Measurements from ENCODE around the gene TMOD4. TPM values are rescaled to one million over a fixed set of nuclear protein-coding genes. Genes with fewer than 3 reads are reported as not detected.

Gene TMOD4
- total RNA-seq, 1 experiment from 2014 or later, result 0.79 TPM

GRCh38 chr1:151213560-151213959 lies 37.8 kb upstream of the TMOD4 start:
- Mint-ChIP-seq H3K36me3 (peaks cover 15% of the 10 kb centered on the region), H3K4me3 (no peak overlapping the region), H3K27me3 (ENCODE audit: low read depth) (no peaks in the 10 kb centered on the region), H3K4me1 (no peaks in the 10 kb centered on the region), H3K9me3 (no peaks in the 10 kb centered on the region), H3K27ac (peak overlapping the region; percentile 23)
- DNase-seq (ENCODE audit: low spot score) (no peak), ATAC-seq (no peak)
- CTCF ChIA-PET, result no interaction called here
- no peak for TF ChIP-seq ZNF423 (CRISPR knock-in tag; IDR thresholded peaks at IDR 0.05)
- no peak for TF ChIP-seq TEAD4 (CRISPR knock-in tag; IDR thresholded peaks at IDR 0.05)
- TF ChIP-seq RELA (CRISPR knock-in tag; IDR thresholded peaks at IDR 0.05; ENCODE audit: borderline replicate concordance), result no peak
- no peak for TF ChIP-seq ZSCAN18 (CRISPR knock-in tag; IDR thresholded peaks at IDR 0.05)
- no peak for TF ChIP-seq ZNF232 (CRISPR knock-in tag; IDR thresholded peaks at IDR 0.05)
- TF ChIP-seq OVOL2 (CRISPR knock-in tag; IDR thresholded peaks at IDR 0.05; ENCODE audit: borderline replicate concordance), result no peak
- TF ChIP-seq HMGXB4 (CRISPR knock-in tag; IDR thresholded peaks at IDR 0.05), result no peak
- no peak for TF ChIP-seq STAT6 (CRISPR knock-in tag; conservative IDR thresholded peaks at IDR 0.05; ENCODE audit: low read depth)
- TF ChIP-seq CREM (CRISPR knock-in tag; IDR thresholded peaks at IDR 0.05), result no peak
- POLR2A ChIA-PET, result no interaction called here

GRCh38 chr1:151211972-151212705 lies 36.4 kb upstream of the TMOD4 start:
- ATAC-seq, result no peak
- H3K27ac Mint-ChIP-seq, result peak overlapping the region; percentile 64
- H3K9me3 Mint-ChIP-seq, result no peaks in the 10 kb centered on the region
- DNase-seq (ENCODE audit: low spot score), result no peak
- H3K4me1 Mint-ChIP-seq, result no peaks in the 10 kb centered on the region
- ChIA-PET CTCF (interaction anchor here (0.7 to 1.3 kb wide), 4 partner anchors 9 to 129 kb away, joined by 3 to 7 read pairs (median 3); partner anchors contain the start of gene VPS72), POLR2A (interaction anchor here (0.7 kb wide), 1 partner anchor 144 kb away, joined by 3 read pairs; no protein-coding TSS in a partner anchor)
- no peaks in the 10 kb centered on the region for H3K27me3 Mint-ChIP-seq (ENCODE audit: low read depth)
- H3K4me3 Mint-ChIP-seq, result no peak overlapping the region
- H3K36me3 Mint-ChIP-seq, result peaks cover 13% of the 10 kb centered on the region
- TF ChIP-seq E2F1 (CRISPR knock-in tag; IDR thresholded peaks at IDR 0.05) (no peak), AFF4 (CRISPR knock-in tag; IDR thresholded peaks at IDR 0.05; ENCODE audit: borderline replicate concordance) (no peak), AR (CRISPR knock-in tag; IDR thresholded peaks at IDR 0.05) (no peak), IRF1 (CRISPR knock-in tag; IDR thresholded peaks at IDR 0.05) (no peak), ZNF232 (CRISPR knock-in tag; IDR thresholded peaks at IDR 0.05) (no peak), ATF3 (CRISPR knock-in tag; conservative IDR thresholded peaks at IDR 0.05) (no peak), ESRRA (CRISPR knock-in tag; IDR thresholded peaks at IDR 0.05; ENCODE audit: borderline replicate concordance) (no peak), ZNF219 (CRISPR knock-in tag; IDR thresholded peaks at IDR 0.05; ENCODE audit: borderline replicate concordance) (no peak)
